AG09319 (cell line): Measurements from ENCODE around the gene DCHS2.

Source experiments
- DNase-seq: peaks from one replicate; pipeline ENCODE4 v3.0.0-alpha.2; 2010; ENCODE audit warnings: low read depth; ENCODE audit errors: extremely low read depth
- TF ChIP-seq, protein P1 (sequence below): IDR thresholded peaks from 2 replicates; pipeline ENCODE4 v1.5.1; 2011; ENCODE audit warnings: low read depth, mild to moderate bottlenecking, inconsistent platforms, low read length, moderate library complexity

The DCHS2 gene

DNA sequence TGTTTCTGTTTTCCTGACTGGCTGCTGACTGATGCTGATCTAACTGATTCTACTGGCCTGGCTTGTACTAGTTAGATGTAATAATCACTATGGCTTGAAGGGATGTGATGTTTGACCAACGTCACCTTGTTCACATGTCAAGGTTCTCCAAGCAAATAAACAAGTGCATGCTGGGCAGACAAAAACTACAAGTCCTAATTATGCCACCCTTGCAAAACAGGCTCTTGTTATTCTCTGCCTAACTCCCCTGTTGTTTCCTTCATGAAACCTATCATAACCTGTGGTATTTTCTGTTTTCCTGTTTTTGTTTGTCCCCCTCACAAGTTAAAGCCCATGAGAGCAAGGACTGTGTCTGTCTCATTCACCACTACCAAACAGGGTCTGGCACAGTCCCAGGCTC is 146.2 kb downstream of the DCHS2 start:
- no peak for DNase-seq
- TF ChIP-seq, protein P1, sequence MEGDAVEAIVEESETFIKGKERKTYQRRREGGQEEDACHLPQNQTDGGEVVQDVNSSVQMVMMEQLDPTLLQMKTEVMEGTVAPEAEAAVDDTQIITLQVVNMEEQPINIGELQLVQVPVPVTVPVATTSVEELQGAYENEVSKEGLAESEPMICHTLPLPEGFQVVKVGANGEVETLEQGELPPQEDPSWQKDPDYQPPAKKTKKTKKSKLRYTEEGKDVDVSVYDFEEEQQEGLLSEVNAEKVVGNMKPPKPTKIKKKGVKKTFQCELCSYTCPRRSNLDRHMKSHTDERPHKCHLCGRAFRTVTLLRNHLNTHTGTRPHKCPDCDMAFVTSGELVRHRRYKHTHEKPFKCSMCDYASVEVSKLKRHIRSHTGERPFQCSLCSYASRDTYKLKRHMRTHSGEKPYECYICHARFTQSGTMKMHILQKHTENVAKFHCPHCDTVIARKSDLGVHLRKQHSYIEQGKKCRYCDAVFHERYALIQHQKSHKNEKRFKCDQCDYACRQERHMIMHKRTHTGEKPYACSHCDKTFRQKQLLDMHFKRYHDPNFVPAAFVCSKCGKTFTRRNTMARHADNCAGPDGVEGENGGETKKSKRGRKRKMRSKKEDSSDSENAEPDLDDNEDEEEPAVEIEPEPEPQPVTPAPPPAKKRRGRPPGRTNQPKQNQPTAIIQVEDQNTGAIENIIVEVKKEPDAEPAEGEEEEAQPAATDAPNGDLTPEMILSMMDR: no peak

DNA sequence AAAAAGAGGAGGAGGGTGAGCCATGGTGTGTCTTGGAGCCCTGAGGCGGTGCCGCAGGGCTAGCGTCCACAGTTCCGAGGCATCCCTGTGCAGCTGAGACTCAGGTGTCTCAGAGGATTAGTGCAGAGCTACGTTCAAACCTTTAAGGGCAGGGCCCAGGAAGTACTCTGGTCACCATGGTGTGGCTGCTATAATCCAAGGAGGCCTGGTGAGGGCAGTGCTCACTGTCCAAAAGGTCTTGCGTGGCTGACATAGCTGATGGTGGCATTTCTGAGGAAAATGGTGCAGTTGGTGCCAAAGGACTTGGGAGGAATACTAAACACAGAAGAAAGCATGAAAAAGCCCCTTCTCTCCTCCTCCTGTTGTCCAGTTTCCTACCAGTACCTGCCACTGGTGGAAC is 146.9 kb downstream of the DCHS2 start:
- TF ChIP-seq, protein P1: no peak
- DNase-seq: no peak

DNA sequence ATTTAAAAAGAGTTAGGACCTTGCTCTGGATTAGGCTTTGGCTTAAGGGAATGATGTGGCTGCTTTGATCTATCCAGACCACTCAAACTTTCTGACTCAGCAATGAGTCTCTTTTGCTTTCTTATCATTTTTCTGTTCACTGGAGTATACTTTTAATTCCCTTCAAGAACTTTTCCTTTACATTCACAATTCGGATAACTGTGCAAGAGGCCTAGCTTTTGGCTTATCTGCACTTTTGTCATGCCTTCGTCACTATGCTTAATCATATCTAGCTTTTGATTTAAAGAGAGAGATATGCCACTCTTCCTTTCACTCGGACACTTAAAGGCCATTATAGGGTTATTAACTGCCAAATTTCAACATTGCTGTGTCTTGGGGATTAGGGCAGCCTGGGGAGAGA is 147.9 kb downstream of the DCHS2 start:
- DNase-seq: no peak
- TF ChIP-seq, protein P1: no peak

DNA sequence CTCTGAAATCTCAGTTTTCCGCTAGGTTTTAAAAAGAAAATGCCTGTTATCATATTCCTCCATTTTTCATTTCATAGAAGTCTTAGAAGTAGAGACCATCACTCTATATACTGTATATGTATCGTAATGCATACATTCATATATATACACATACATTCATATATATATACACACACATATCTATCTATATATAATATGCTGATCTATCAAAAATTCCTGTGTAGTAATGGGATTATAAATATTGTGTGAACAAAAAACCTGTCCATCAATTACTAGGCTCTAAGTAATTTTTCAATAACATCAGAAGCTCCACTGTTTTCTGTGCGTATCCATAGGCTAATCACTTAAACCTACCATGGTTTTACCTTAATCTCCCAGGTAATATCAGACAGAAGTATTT is 150.2 kb downstream of the DCHS2 start:
- TF ChIP-seq, protein P1: no peak
- DNase-seq: no peak

DNA sequence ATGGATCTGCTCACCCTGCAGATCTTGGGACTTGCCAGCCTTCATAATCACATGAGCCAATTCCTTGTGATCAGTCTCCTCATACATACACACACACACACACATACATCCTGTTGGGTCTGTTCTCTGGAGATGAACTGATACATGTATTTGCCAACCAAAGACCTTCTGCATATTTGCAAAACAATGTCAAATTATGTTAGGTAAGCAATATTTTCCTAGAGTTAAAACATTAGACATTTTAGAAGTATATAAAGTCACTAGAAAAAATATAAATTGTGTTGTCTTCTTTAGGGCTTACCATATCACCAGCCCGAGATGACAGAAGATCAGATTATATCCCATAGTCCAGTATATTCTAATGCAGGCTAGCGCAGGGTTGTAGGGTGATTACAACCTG is 156.0 kb downstream of the DCHS2 start:
- TF ChIP-seq, protein P1: no peak
- no peak for DNase-seq

DNA sequence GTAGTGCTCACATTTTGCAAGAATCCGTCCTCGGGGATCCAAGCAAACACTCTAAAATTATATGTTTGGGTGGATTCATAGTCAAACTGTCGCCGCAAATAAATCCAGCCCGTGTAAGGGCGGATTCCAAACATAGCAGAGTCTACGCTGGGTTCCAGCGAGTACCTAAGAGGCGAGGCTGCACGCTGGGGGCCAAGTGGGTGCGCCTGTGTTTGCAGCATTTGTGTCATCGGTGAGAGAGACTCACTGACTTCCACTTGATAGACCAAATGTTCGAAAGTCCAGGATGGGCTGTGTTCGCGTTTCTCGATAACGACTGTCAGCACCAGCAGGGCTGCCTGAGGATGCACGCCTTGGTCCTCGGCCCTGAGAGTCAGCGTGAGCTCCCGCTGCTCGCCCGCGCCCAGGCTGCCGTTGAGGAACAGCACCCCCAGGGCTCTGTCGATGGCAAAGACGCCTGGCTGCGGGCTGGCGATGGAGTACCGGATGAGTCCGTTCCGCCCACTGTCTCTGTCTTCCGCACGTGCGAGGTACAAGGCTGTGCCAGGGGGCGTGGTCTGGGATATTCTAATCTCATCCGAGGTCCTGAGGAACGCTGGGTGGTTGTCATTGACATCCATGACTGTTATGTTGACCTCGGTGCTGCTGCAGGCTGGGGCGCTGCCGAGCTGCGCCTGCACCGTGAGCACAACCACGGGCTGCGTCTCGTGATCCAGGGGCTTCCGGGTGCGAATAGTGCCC is 158.7 kb downstream of the DCHS2 start:
- TF ChIP-seq, protein P1: no peak
- DNase-seq: no peak

DNA sequence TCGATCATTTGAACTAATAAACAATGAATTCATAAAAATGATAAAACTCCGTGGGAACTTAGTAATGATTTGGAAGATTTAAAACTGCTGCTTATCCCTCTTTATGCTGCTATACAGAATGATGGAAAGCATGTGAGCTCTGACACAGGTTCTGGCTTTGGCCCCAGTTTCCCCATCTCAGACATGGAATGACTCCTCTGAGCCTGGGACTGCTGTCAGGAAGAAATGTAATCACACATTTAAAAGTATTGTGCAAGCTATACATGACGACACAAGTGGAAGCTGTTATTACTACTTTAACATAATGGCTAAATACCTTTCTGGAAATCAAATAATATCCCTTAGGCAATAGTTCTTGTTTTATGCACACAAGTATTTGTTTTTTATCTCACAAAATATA is 161.7 kb downstream of the DCHS2 start:
- TF ChIP-seq, protein P1: no peak
- DNase-seq: peak; percentile 25
